ENCODE data around the gene ENHO.
"Not testable (repeated sequence)": the region's sequence is repeated elsewhere in the genome, so short reads cannot be mapped to it uniquely, and the experiment has no call there.

DNA sequence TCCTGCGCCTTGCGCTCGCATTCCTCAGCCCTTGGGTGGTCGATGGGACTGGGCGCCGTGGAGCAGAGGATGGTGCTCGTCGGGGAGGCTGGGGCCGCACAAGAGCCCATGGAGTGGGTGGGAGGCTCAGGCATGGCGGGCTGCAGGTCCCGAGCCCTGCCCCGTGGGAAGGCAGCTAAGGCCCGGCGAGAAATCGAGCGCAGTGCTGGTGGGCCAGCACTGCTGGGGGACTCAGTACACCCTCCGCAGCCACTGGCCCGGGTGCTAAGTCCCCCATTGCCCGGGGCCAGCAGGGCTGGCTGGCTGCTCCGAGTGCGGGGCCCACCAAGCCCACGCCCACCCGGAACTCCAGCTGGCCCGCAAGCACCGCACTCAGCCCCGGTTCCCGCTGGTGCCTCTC lies 40.0 kb downstream of the ENHO start:
- TF ChIP-seq, protein P1, sequence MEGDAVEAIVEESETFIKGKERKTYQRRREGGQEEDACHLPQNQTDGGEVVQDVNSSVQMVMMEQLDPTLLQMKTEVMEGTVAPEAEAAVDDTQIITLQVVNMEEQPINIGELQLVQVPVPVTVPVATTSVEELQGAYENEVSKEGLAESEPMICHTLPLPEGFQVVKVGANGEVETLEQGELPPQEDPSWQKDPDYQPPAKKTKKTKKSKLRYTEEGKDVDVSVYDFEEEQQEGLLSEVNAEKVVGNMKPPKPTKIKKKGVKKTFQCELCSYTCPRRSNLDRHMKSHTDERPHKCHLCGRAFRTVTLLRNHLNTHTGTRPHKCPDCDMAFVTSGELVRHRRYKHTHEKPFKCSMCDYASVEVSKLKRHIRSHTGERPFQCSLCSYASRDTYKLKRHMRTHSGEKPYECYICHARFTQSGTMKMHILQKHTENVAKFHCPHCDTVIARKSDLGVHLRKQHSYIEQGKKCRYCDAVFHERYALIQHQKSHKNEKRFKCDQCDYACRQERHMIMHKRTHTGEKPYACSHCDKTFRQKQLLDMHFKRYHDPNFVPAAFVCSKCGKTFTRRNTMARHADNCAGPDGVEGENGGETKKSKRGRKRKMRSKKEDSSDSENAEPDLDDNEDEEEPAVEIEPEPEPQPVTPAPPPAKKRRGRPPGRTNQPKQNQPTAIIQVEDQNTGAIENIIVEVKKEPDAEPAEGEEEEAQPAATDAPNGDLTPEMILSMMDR (optimal IDR thresholded peaks at IDR 0.05 in 1 of 3, IDR thresholded peaks at IDR 0.05 in 1 of 3, conservative IDR thresholded peaks at IDR 0.05 in 1 of 3; ENCODE audit: extremely low read depth in 1 of 3, insufficient read depth in 2 of 3, low read length in 3 of 3), result not testable (repeated sequence)
- TF ChIP-seq EZH2 (IDR thresholded peaks at IDR 0.05; ENCODE audit: low read length), result not testable (repeated sequence)

Measured in keratinocyte (primary cell).